Skeletal muscle satellite cell (primary cell): ENCODE measurements around the gene ZDHHC12.

Experiments
- H3K27me3 ChIP-seq: 2 replicates; pipeline ENCODE4 v1.7.0; 2013; ENCODE audit warnings: low read length; ENCODE audit not compliant: control insufficient read depth, insufficient read depth
- H3K36me3 ChIP-seq: 2 replicates; pipeline ENCODE4 v1.7.0; 2013; ENCODE audit warnings: mild to moderate bottlenecking, control low read depth, low read length; ENCODE audit not compliant: insufficient read depth
- H3K4me1 ChIP-seq: 2 replicates; pipeline ENCODE4 v1.7.0; 2013; ENCODE audit warnings: low read length; ENCODE audit not compliant: control insufficient read depth, insufficient read depth
- H3K4me2 ChIP-seq: 2 replicates; pipeline ENCODE4 v1.7.0; 2013; ENCODE audit warnings: mild to moderate bottlenecking, low read length
- H3K4me3 ChIP-seq: 2 replicates; pipeline ENCODE4 v1.7.0; 2013; ENCODE audit warnings: low read length
- H3K9ac ChIP-seq: 2 replicates; pipeline ENCODE4 v1.7.0; 2013; ENCODE audit warnings: mild to moderate bottlenecking, low read depth, low read length, moderate library complexity
- H3K9me3 ChIP-seq: replicated peaks from 2 replicates; pipeline ENCODE4 v1.7.0; 2013; ENCODE audit warnings: mild to moderate bottlenecking, control low read depth, low read length

ZDHHC12 gene

GRCh38 chr9:128716581-128717254, 7.2 kb downstream of the ZDHHC12 start:
- Histone ChIP-seq H3K27me3 (no peaks in the 10 kb centered on the region), H3K4me3 (no peak overlapping the region), H3K36me3 (peaks cover 4% of the 10 kb centered on the region)

GRCh38 chr9:128715436-128715750, 8.5 kb downstream of the ZDHHC12 start:
- Histone ChIP-seq H3K4me1 (peaks cover 3% of the 10 kb centered on the region), H3K4me2 (no peak overlapping the region), H3K9me3 (no peaks in the 10 kb centered on the region), H3K27me3 (no peaks in the 10 kb centered on the region), H3K9ac (no peak overlapping the region), H3K4me3 (no peak overlapping the region), H3K36me3 (peaks cover under 1% of the 10 kb centered on the region)

More at GRCh38 chr9:128716581-128717254, 7.2 kb downstream of the ZDHHC12 start:
- Histone ChIP-seq H3K9ac (no peak overlapping the region), H3K4me1 (peaks cover 3% of the 10 kb centered on the region), H3K4me2 (no peak overlapping the region), H3K9me3 (no peaks in the 10 kb centered on the region)

GRCh38 chr9:128714586-128715435, 9.1 kb downstream of the ZDHHC12 start:
- Histone ChIP-seq H3K4me2 (no peak overlapping the region), H3K9ac (no peak overlapping the region), H3K36me3 (no peaks in the 10 kb centered on the region)

GRCh38 chr9:128713941-128714573, 9.9 kb downstream of the ZDHHC12 start:
- no peak overlapping the region for H3K9ac ChIP-seq
- no peaks in the 10 kb centered on the region for H3K4me1 ChIP-seq
- no peaks in the 10 kb centered on the region for H3K9me3 ChIP-seq
- H3K27me3 ChIP-seq, result no peaks in the 10 kb centered on the region
- no peaks in the 10 kb centered on the region for H3K36me3 ChIP-seq
- H3K4me3 ChIP-seq, result no peak overlapping the region
- no peak overlapping the region for H3K4me2 ChIP-seq

More at GRCh38 chr9:128714586-128715435, 9.1 kb downstream of the ZDHHC12 start:
- no peaks in the 10 kb centered on the region for H3K9me3 ChIP-seq
- H3K4me1 ChIP-seq, result peaks cover 3% of the 10 kb centered on the region
- H3K27me3 ChIP-seq, result no peaks in the 10 kb centered on the region
- H3K4me3 ChIP-seq, result no peak overlapping the region

GRCh38 chr9:128713411-128713780, 10.5 kb downstream of the ZDHHC12 start:
- Histone ChIP-seq H3K4me1 (no peaks in the 10 kb centered on the region), H3K4me3 (no peak overlapping the region), H3K4me2 (no peak overlapping the region), H3K9me3 (no peaks in the 10 kb centered on the region), H3K36me3 (no peaks in the 10 kb centered on the region), H3K9ac (no peak overlapping the region), H3K27me3 (no peaks in the 10 kb centered on the region)

GRCh38 chr9:128712451-128713410, 11.2 kb downstream of the ZDHHC12 start:
- H3K9ac ChIP-seq, result no peak overlapping the region
- H3K9me3 ChIP-seq, result no peaks in the 10 kb centered on the region
- no peaks in the 10 kb centered on the region for H3K27me3 ChIP-seq
- no peak overlapping the region for H3K4me3 ChIP-seq
- H3K36me3 ChIP-seq, result no peaks in the 10 kb centered on the region
- no peaks in the 10 kb centered on the region for H3K4me1 ChIP-seq
- H3K4me2 ChIP-seq, result no peak overlapping the region

GRCh38 chr9:128707446-128707845, 16.5 kb downstream of the ZDHHC12 start:
- Histone ChIP-seq H3K9ac (no peak overlapping the region), H3K9me3 (no peaks in the 10 kb centered on the region), H3K27me3 (no peaks in the 10 kb centered on the region), H3K4me3 (no peak overlapping the region), H3K36me3 (no peaks in the 10 kb centered on the region), H3K4me1 (peaks cover 6% of the 10 kb centered on the region), H3K4me2 (no peak overlapping the region)

GRCh38 chr9:128706671-128707381, 17.1 kb downstream of the ZDHHC12 start:
- no peak overlapping the region for H3K4me3 ChIP-seq
- no peaks in the 10 kb centered on the region for H3K27me3 ChIP-seq
- no peaks in the 10 kb centered on the region for H3K9me3 ChIP-seq
- no peak overlapping the region for H3K4me2 ChIP-seq
- H3K9ac ChIP-seq, result no peak overlapping the region
- H3K36me3 ChIP-seq, result no peaks in the 10 kb centered on the region
- H3K4me1 ChIP-seq, result peaks cover 9% of the 10 kb centered on the region

- H3K4me1 ChIP-seq, result peaks cover 9% of the 10 kb centered on the region
- H3K4me3 ChIP-seq, result no peak overlapping the region
- no peaks in the 10 kb centered on the region for H3K36me3 ChIP-seq
- H3K9me3 ChIP-seq, result no peaks in the 10 kb centered on the region
- no peak overlapping the region for H3K4me2 ChIP-seq
- no peaks in the 10 kb centered on the region for H3K27me3 ChIP-seq
- H3K9ac ChIP-seq, result no peak overlapping the region
These were observed 17.9 kb downstream of the ZDHHC12 start for GRCh38 chr9:128706045-128706444.

- H3K4me3 ChIP-seq, result no peak overlapping the region
- H3K4me1 ChIP-seq, result peaks cover 9% of the 10 kb centered on the region
- H3K4me2 ChIP-seq, result no peak overlapping the region
- H3K9ac ChIP-seq, result no peak overlapping the region
- H3K36me3 ChIP-seq, result no peaks in the 10 kb centered on the region
- no peaks in the 10 kb centered on the region for H3K9me3 ChIP-seq
- H3K27me3 ChIP-seq, result no peaks in the 10 kb centered on the region
These were observed 18.6 kb downstream of the ZDHHC12 start for GRCh38 chr9:128705051-128705965.
